RWPE1 (cell line): ENCODE results near the gene DNAH1.

ENCODE experiments used
- CTCF ChIA-PET: fragments of 350-600 bp; sonication (Branson Sonifier 250); formaldehyde crosslinking; extraction: SDS; loops from one replicate; lab custom pipeline; 2021; lab: Yijun Ruan, JAX
- POLR2A ChIA-PET: fragments of 400-600 bp; formaldehyde crosslinking; extraction: SDS; loops from one replicate; lab custom pipeline; 2020; ENCODE audit warnings: antibody characterized with exemption; ENCODE audit not compliant: low non-redundant PET; lab: Yijun Ruan, JAX
- DNase-seq: peaks from one replicate; pipeline ENCODE4 v3.0.0; 2012; ENCODE audit warnings: low spot score
- H3K27ac ChIP-seq: fragments of 450-650 bp; 2 replicates; pipeline ENCODE4 v1.5.1; 2017
- CTCF ChIP-seq: fragments of 450-650 bp; conservative IDR thresholded peaks from 2 replicates; pipeline ENCODE4 v1.5.1; 2017; ENCODE audit warnings: low read depth, mild to moderate bottlenecking

The DNAH1 gene

DNA sequence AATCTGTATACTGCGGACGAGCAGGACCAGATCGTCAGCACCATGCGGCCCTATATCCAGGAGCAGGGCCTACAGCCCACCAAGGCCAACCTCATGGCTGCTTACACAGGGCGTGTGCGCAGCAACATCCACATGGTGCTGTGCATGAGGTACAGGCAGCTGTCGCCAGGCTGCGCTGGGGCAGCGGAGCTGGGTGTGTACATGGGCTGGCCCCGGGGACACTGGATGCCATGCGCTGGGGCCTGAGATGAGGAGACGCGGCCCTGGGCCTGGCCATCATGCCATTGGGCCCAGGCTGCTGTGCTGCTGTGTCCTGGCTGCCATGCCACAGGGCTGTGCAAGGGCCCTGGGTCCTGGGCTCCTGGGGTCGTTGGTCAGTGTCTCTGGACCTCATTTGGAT, 67.3 kb downstream of the DNAH1 start:
- POLR2A ChIA-PET: no interaction called here
- CTCF ChIA-PET: interaction anchor here (0.6 kb wide), 1 partner anchor 220 kb away, joined by 4 read pairs; no protein-coding TSS in a partner anchor
- DNase-seq: no peak
- no peak overlapping the region for H3K27ac ChIP-seq
- no peak for TF ChIP-seq CTCF

DNA sequence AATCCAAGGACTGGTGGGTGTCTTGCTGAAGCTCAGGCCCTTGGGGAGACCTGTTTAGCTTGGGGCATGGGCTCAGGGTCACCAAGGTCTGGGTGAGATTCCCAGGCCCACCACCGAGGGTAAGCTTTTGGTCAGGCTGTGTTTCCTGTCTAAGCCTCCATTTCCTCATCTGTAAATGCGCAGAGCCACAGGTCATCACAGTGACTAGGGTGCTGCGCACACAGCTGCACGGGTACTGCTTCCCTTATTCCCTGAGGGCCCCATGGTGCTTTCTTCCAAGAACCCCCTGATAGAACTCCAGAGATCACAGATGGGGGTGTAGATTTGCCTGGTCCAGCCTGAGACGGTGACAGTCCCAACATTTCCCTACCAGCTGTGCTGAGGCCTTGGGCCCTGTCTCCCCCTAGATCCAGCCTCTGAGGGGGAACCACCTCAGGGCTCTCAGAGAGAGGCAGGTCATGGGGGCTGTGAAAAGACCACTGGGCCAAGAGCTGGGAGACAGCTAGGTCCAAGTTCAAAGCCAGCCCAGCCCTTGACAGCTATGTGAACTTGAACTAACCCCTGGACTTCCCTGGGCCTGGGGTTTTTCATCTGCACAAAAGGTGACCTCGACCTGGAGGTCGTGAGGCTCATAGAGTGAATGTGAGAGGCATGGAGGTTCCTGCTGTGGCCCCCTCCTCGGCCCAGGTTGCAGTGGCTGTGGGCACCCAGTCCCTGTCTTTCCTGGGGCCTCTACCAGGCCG, 68.1 kb downstream of the DNAH1 start:
- H3K27ac ChIP-seq: no peak overlapping the region
- no peak for DNase-seq
- ChIA-PET POLR2A (no interaction called here), CTCF (interaction anchor here (0.6 to 1.0 kb wide), 3 partner anchors 20 to 40 kb away, joined by 3 to 9 read pairs (median 4); no protein-coding TSS in a partner anchor)
- no peak for TF ChIP-seq CTCF

DNA sequence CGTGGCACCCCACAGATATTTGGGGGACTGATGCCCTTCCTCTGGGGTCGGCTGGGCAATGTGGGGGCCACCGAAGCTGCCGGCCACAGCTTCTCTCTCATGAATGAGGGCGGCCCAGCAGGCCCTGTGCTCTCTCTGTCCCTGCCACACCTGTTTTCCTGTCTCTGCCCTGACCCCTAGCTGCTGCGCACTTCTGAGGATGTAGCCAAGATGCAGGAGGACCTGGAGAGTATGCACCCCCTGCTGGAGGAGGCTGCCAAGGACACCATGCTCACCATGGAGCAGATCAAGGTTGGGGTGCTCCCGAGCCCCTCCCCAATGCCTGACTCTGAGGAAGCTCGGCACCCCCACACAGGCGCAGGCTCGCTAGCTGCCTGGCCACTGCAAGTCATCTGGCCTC, 69.0 kb downstream of the DNAH1 start:
- no peak for TF ChIP-seq CTCF
- DNase-seq: no peak
- CTCF ChIA-PET: interaction anchor here (0.6 to 0.9 kb wide), 3 partner anchors 20 to 39 kb away, joined by 3 to 9 read pairs (median 3); no protein-coding TSS in a partner anchor
- POLR2A ChIA-PET: no interaction called here
- no peak overlapping the region for H3K27ac ChIP-seq

GRCh38 chr3:52387481-52387880, 71.4 kb downstream of the DNAH1 start:
- DNase-seq: no peak
- no peak for TF ChIP-seq CTCF
- CTCF ChIA-PET: interaction anchor here (2.0 kb wide), 1 partner anchor 48 kb away, joined by 6 read pairs; no protein-coding TSS in a partner anchor
- no peak overlapping the region for H3K27ac ChIP-seq
- POLR2A ChIA-PET: no interaction called here

DNA sequence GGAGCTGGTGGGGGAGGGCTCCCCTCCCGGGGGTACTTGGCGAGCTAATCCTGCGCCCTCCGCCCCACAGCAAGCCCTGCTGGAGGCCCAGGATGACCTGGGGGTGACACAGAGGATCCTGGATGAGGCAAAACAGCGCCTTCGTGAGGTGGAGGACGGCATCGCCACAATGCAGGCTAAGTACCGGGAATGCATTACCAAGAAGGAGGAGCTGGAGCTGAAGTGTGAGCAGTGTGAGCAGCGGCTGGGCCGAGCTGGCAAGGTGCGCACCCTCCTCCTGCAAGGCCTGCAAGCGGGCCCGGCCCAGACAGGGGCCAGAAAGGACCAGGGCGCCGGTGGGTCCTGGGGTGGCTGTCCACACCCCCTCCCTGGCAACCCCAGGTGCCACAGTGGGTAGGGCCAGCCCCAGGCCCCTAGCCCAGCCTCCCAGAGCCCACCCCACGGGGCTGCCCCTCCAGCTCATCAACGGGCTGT, 72.3 kb downstream of the DNAH1 start:
- H3K27ac ChIP-seq: no peak overlapping the region

More for the DNA sequence above, 72.3 kb downstream of the DNAH1 start:
- TF ChIP-seq CTCF: no peak
- ChIA-PET POLR2A (no interaction called here), CTCF (interaction anchor here (2.0 kb wide), 1 partner anchor 49 kb away, joined by 6 read pairs; no protein-coding TSS in a partner anchor)
- DNase-seq: no peak
